ENCODE data around the gene ZNF57. TPM values are rescaled to one million over a fixed set of nuclear protein-coding genes. Genes with fewer than 3 reads are reported as not detected.
"Not testable (repeated sequence)": the region's sequence is repeated elsewhere in the genome, so short reads cannot be mapped to it uniquely, and the experiment has no call there.

ZNF57 gene
- polyA plus RNA-seq (2013, experiment 1 of 2; ENCODE audit: insufficient read length), result 2.0 TPM
- 2.9 TPM for polyA plus RNA-seq (2013, experiment 2 of 2; ENCODE audit: insufficient read length)

GRCh38 chr19:2900296-2901252 lies at the start of gene ZNF57:
Gene ZNF57, plus strand, starts transcription at chr19:2900928. Its CDS starts 118 bp downstream, at chr19:2901046.
- peak; percentile 99 for DNase-seq

- DNase-seq, result no peak
These were observed 48.1 kb upstream of the ZNF57 start for GRCh38 chr19:2852598-2852997.

- no peak for DNase-seq
These were observed 47.6 kb upstream of the ZNF57 start for GRCh38 chr19:2853015-2853606.

DNA sequence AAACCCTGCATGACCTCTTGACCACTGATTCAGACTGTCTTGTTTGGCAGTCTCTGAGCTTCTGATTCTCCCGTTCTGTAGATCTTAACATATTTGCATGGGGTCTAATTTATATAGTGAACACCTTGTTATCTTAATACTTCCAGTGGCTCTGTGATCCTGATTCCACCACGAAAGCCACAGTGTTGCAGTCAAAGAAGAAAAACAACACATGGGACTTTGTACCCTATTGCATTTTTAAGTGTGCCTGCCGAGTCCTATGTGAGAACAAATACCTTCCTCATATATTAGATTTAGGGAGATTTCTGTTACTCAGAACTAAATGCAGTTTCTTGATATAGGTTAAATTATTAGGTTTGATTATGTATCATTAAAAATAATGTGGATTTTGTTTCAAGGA lies 45.9 kb upstream of the ZNF57 start:
- no peak for DNase-seq

- DNase-seq, result no peak
These were observed 44.2 kb upstream of the ZNF57 start for GRCh38 chr19:2856457-2857050.

DNA sequence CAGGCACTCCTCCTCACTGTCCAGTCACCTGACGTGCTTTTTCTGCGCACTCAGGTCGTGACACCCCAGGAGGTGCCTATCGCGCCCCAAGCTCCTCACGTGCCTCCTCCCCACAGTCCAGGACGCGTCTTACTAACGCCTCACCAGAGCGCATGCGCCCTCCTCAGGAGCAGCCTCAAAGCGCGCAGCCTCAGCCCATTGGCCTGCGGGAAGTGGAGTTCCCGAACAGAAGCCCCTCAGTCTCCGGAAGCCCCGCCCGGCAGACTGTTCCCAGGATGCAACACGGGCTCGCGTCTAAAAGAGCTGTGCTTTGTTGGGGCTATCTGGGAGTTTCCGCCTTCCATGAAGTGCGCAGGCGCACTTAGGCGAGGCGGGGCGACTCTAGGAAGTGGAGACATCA lies 41.9 kb upstream of the ZNF57 start:
- DNase-seq, result no peak

DNA sequence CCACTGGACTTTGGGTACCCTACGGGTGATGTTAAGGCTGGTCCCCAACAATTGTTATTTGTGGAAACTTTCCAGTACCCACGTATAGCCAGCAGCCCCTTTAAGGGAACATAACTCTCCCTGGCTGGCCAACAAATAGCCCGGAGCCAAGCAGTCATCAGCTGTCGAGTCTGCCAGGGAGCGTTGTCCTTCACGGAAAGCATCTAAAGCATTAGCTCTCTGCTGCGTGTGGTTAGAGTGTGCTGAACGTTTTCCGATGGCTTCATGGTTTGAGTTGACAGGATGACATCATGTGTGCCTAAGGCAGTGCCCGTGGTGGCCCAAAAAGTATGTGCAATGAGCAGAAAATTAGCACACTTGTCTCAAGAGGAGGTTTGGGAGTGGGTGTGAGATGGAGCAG lies 36.9 kb upstream of the ZNF57 start:
- no peak for DNase-seq

- no peak for DNase-seq
These were observed 35.2 kb upstream of the ZNF57 start for GRCh38 chr19:2865334-2866100.

DNA sequence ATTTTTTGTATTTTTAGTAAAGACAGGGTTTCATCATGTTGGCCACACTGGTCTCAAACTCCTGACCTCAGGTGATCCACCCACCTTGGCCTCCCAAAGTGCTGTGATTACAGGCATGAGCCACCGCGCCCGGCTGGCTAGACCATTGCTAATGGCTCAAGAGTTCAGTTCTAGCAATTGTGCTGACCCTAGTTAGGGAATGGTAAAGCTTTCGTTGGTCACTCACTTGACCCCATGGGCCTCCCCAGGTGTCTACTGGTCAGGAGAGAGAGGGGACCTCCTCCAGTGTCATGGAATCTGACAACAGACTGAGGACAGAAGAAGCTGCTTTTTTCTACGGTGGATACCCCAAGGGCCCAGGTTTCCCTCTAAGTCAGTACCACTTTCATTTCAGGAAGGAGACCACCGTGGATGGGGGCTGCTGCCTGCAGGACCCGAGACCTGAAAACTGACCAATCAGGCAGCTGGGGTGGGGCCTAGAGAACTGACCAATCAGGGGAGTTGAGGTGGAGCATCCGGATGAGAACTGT lies 34.2 kb upstream of the ZNF57 start:
- DNase-seq, result no peak

GRCh38 chr19:2867025-2867991 lies 33.4 kb upstream of the ZNF57 start, which contains the start of gene ZNF556:
Gene ZNF556, plus strand, starts transcription at chr19:2867335. Its CDS starts 87 bp downstream, at chr19:2867422.
- DNase-seq, result no peak

- DNase-seq, result no peak
These were observed 31.1 kb upstream of the ZNF57 start for GRCh38 chr19:2869618-2870017.

GRCh38 chr19:2872175-2872574 lies 28.6 kb upstream of the ZNF57 start:
- DNase-seq, result not testable (repeated sequence)

GRCh38 chr19:2877398-2878331 lies 23.1 kb upstream of the ZNF57 start:
- DNase-seq, result no peak

GRCh38 chr19:2883686-2884439 lies 16.9 kb upstream of the ZNF57 start:
- no peak for DNase-seq

GRCh38 chr19:2885736-2886135 lies 15.0 kb upstream of the ZNF57 start:
- no peak for DNase-seq

GRCh38 chr19:2887391-2887914 lies 13.3 kb upstream of the ZNF57 start:
- peak; percentile 58 for DNase-seq

- no peak for DNase-seq
These were observed 11.9 kb upstream of the ZNF57 start for GRCh38 chr19:2888731-2889224.

- DNase-seq, result not testable (repeated sequence)
These were observed 10.2 kb upstream of the ZNF57 start for GRCh38 chr19:2890531-2890930.
